GM21390 (cell line): Measurements from ENCODE around the gene CSRP2.

Experiments
- ATAC-seq: cut with Tn5 transposase; IDR thresholded peaks from one replicate; pipeline ENCODE4 v1.9.1; 2021; ENCODE audit not compliant: unreplicated experiment

The CSRP2 gene

DNA sequence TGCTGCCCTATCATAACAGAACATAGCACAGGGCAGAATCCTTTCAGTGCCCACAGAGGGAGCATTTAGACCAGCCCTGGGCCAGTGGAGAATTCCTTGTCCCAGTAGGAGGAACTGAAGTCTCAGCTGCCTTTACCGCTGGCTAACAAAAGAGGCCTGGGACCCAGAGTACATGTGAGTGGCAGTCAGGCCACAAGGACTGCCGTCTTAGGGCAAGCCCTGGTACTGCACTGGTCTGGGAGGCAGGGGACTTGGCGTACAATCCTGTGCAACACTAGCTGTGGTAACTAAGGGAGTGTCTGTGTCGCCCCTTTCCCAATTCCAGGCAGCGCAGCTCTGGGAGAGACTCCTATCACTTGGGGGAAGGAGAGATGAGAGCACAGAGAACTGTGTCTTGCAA lies 17.0 kb upstream of the CSRP2 start:
- ATAC-seq: no peak

DNA sequence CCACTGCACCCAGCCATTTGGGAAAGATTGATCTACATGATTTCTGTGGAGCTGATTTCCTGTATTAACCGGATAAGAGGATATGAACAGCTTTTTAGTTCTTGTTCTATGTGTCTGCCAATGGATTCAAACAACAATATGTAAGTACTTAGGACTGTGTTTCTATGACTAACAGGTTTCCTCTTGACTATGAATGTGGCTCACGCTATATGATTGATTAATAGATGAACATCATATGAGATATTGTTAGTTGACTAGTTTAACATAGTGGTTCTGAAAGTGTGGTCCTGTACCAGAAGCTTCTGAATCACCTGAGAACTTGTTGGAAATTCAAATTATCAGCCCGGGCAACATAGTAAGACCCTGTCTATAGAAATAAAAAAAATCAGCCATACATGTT lies 12.8 kb upstream of the CSRP2 start:
- ATAC-seq: no peak

DNA sequence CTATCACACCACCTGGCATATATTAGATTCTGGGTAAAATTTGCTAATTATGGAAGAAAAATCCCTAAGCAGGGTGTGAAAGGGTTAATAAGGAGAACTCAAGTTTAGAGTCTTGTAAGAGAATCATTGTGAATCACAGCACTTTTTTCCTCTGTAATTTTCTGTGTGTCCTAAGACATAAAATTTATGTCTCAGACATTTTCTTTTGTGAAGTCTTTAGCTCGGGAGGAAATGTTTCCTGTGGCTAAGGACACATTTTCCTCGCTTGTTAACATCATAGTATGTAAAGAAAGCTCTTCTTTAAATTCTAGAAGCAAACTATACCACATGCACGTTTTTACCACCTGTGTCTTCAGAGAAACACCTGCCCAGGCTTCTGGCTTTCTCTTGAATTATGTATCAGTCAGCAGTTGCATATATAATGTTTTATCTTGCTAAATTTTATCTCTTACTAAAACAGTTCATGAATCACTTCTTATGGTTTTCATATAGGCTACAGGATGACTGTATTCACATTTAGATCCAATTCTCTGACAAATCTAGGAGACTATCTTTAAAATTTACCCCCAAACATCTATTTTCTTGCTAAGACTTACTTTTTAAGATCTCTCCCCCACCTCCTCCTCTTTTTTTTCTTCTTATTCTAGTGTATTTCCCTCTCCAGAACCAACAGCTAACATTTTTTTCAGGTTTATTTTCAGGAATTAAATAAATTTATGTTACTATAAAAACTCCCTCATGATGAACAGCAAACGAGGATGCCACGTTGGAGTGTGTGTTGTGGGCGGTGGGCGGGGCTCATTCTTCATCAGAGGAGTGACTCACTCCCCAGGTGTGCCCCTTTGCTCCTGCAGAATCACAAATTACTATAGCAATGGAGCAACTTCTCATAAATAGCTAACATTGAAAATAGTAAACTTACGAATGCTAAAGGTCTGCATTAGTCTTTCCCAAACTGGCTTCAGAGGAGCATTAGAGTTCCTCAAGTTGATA lies 11.6 kb upstream of the CSRP2 start:
- no peak for ATAC-seq

DNA sequence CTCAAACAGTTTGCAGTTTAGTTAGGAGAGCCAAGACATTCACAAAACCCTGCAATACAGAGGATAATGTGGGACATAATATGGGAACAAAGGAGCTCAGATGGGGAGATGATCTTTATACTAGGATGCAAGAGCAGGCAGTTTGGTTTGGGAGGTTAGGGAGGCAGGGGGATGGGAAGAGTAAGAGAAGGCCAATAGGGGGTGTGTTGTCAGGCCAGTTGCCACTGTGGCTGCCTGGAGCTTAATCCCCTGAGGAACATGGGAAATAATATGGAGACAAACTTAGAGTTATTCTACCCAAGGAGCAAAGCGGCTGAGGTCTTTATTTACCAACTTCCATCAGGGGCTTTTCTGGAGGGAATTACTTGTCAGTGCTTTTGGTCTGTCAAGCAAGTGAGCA lies 10.0 kb upstream of the CSRP2 start:
- ATAC-seq: no peak

DNA sequence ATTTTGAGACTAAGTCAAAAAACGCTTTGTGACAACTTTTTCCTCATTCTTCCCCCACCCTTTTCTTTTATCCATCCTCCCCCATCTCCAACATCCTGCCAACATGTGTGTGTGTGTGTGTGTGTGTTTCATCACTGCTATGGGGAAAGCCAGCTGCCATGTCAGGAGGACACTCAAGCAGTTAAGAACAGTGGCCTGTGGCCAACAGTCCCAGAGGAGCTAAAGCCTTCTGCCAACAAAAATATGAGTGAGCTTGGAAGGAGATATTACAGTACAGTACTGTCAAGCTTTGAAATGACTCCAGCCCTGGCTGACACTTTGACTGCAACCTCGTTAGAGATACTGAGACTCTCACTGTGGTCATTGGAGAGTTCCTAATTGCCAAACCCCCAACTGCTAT lies 5.0 kb upstream of the CSRP2 start:
- ATAC-seq: no peak

DNA sequence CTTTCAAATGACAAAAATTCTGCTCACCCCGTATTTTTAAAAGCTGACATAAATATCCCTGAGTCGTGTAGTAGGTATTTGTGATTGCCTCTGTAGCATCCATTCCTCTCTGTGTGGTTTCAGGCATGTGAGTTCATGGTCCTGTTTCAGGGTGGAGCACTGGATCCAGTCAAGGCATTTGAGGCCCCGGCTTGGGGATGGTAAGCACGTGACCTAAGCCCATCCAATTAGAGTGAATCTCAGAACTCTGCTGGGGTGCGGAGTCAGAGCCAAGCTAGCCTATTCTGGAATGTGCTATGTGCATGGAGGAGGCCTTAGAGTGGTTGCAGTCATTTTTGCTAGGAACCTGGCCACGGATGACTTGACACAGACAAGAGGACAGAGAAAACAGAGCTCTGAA lies 4.3 kb upstream of the CSRP2 start:
- no peak for ATAC-seq

DNA sequence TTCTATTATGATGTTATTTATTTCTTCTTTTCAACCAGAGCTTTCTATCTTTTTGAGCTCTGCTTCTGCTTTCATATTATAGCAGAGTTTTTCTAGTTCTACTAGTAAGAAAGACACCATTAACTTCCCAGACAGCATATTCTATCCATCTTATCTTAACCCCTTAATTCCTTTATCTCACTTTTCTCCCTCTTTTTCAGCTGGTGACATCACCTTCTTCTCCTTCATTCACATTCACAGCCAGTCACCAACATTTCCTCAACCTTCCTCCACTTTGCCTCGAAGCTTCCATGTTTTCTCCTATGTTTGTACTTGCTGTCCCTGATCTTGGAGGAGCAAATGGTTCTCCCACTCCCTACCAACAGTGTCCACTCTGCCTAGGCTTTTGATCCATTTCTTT lies 3.5 kb upstream of the CSRP2 start:
- ATAC-seq: no peak

DNA sequence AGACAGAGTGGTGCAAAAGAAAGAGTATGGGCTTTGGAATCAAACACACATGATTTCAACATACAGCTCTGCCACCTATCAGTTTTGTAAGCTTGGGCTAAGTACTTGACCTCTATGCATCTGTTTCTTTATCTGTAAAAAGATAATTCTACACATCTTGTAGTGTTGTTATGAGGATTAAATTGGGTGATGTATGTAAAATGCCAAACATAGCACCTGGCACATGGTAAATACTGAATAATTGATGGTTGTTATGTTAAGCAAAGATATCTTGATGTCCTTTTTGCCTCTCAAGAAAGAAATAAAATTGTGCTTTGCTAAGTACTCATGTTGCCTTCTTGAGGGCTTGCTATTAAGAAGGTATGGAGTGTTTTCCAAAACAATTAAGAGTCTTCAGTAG lies 2.3 kb upstream of the CSRP2 start:
- no peak for ATAC-seq

DNA sequence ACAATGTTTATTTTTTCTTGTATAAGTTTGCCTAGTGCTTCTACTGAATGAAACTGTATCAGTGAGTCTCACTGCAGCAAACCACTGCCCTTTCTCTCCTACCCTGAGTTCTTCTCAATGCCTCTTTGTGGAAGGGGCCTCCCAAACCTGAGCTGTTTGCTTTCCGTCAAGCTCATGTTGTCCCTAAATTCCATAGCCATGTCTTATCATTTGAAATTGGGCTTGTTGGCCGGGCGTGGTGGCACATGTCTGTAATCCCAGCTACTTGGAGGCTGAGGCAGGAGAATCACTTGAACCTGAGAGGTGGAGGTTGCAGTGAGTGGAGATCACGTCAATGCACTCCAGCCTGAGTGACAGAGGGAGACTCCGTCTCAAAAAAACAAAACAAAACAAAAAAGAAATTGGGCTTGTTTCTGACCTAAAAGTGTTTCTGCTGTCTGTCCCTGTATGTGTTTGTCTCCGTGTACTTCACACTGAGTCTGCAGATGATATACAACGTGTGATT lies 1.8 kb upstream of the CSRP2 start:
- no peak for ATAC-seq

DNA sequence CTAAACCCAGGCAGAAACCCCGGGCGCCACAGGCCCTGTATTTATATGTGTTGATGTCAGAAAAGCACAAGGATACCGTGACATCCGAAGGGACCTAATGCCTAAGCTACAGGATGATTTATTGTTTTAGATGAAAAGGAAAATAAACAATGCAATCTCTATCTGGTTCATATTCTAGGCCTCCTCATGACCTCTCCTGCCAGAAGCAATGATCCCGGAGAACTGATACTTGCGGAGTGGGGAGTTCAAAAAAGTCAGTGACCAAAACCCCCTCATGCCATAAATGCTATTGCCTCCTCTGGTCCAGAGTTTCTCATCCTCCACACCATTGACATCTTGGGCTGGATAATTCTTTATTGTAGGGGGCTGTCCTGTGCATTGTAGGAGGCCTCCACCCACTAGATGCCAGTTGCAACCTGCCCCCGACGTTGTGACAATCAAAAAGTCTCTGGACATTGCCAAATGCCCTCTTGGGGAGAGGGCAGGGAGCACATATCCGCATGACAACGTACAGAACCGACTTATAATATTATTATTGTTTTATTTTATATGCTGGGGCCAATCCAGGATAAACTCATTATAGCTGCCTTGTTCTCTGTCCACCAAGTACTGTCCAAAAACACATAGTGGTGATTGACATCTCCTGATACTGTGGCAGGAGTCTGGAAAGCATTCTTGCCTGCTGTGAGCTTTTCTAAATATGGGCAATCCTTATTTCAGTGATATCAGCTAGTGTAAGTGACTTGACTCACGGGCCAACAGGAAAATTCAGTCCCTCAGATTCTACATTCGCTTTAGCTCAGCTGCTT lies 1.1 kb upstream of the CSRP2 start:
- no peak for ATAC-seq

DNA sequence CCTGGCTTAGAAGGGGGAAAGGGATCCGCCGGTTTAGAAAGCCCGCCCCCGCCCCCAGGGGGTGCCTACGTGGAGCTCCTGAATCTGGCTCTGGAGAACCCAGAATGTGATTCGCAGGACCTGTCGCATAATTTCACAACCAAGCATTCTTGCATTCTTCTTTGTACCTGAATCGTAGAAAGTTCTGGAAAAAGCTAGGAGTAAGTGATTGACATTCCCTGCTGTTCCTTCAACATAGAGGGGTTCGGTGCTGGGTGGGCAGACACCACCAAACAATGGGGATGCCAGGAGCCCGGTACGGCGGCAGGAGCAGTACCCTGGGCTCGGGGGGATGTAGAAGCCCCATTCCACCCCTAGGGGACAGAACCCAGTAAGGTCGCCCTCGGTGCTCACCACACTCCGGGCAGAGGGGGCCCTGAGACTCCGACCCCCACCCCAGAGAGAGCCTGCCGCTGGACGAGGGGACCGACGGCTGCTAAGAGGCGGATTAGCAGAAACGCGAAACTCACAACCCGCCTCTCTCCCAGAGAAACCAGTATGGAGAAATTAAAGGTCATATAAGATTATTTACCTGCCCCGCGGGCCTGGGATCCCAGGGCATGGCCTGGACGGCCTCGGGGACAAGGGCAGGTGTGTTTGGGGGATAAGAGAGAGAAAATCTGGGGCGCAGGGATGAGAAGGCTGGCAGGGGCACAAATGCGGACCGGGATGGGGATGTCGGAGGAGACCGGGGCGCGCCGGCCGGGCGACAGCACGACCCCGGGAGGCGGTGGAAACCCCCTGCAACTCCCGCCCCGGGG lies 520 bp downstream of the CSRP2 start:
- ATAC-seq: peak; percentile 27

DNA sequence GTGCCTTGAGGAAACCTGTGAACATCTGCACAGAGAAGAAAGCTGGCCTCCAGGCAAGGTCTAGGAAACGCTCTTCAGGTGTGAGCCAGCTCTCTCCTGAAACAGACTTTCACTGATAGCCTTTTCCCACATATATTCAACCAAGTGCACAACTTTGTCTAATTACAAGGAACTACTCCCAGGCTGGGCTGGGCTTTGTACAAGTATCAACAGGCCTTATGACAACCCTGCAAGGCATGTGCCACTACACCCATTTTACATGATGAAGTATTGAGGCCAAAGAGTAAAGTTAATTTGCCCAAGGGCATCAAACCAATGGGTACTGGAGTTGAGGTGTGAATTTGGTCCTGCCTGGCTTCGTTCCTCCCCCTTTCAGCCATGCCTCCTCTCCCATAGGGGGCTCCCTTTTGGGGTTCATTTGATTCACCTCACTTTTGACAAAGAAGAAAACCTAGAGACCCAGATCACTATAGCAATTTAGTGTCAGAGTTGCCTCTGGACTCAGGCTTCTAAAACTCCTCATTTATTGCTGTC lies 2.1 kb downstream of the CSRP2 start:
- no peak for ATAC-seq

DNA sequence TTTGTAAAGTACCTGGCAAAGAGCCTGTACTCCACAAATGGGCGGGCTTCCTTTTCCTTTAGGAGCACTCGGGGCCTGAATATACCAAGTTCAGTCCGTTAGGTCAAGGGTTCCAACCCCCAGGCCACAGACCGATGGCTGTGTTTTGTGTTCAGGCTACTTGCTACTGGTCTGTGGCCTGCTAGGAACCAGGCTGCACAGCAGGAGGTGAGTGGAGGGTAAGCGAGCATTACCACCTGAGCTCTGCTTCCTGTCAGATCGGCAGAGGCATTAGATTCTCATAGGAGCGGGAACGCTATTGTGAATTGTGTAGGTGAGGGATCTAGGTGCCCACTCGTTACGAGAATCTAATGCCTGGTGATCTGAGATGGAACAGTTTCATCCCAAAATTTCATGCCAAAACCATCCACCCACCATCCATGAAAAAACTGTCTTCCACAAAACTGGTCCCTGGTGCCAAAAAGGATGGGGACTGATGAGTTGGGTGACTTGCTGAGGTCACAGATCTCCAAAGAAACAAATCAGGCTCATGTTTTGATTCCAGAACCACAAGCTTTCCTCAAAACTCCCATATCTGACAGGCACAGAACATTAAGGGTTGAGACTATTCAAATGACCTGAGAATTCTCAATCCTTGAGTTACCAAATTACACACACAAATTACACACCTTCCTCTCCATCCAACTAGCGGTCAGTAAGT lies 4.2 kb downstream of the CSRP2 start:
- ATAC-seq: no peak

DNA sequence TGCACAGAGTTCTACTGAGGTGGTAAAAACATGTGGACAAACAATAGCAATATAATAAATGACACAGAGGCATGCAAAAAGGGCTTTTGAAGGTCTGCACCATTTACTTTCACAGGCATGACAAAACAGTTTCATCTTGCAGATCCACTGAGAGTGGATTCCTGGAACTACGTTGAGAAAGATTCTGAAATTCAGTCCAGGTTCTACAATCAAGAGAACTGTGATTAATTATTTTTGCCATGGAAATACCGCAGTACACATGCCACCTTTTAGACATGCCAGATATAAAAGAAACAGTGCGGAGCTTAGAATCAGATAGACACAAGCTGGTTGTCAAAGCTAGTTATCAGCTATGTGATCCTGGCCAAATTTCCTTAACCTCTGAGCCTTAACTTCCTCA lies 4.8 kb downstream of the CSRP2 start:
- no peak for ATAC-seq

DNA sequence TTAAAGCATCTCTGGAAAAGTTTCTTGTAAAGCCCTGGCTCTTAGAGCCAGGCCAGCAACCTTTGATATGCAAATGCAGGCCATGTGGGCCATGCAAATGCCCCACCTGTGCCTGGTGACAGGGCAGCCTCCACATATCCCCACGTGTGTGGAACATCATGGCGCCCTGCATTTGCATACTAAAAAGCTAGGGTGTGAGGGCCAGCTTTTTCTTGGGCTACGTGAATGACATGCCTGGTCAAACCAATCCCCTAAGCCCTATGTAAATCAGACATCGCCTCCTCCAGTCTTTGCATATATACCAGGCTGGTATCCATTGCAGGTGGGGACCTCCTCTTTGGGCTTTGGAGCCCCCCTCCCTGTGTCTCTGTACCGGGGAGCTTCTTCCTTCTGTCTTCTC lies 6.4 kb downstream of the CSRP2 start:
- ATAC-seq: no peak

DNA sequence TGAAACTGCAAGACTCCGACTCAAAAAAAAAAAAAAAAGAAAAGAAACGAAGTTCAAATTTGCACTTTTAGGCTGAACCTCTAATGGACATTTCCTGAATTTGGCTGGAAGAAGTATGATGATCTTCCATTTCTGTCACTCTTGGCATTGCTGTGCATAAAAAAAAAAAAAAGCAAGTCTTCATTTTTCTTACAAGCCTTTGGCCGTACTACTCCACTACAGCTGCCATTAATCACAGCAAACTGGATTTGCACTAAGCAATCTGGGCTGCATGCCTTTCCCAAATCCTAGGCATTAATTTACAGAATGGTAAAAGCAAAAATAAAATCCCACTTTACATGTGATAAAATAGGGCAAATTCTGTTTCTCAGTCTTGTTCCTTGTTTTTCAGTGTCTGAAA lies 7.1 kb downstream of the CSRP2 start:
- ATAC-seq: no peak

DNA sequence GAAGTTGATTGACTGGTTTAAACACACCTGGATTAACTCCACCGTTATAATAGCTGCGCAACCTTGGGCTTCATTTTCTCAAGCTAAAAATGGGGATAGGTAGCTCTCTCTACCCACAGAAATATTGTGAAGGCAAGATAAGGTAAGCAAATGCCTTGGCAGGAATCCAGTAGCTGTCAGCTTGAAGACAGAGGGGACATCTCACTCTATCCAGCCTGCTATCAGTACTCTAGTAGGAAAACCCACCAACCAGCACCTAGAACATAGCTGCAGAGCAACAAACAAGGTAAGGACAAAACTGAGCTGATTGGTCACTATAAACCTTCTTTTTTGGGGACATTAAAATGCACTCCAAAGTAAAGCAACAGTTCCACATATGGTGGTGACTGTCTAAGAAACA lies 7.7 kb downstream of the CSRP2 start:
- ATAC-seq: no peak

DNA sequence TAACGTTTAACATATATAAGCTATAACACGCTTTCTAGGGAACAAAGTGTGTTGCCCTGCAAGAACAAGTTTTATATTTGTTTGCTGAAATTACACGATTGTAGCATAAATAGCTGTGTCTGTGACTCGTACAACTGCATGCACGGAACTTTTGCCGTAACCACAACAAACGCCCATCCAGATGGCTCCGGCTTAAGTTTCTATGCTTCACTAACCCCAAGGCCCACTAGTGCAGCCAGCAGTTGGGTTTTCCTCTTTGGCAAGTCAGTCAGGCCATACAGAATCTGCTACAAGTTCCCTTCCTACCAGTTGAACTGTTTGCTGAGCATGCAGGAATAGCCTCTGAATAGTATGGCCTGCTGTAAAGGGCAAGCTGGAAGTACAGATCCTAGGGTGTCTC lies 12.1 kb downstream of the CSRP2 start:
- peak; percentile 45 for ATAC-seq

DNA sequence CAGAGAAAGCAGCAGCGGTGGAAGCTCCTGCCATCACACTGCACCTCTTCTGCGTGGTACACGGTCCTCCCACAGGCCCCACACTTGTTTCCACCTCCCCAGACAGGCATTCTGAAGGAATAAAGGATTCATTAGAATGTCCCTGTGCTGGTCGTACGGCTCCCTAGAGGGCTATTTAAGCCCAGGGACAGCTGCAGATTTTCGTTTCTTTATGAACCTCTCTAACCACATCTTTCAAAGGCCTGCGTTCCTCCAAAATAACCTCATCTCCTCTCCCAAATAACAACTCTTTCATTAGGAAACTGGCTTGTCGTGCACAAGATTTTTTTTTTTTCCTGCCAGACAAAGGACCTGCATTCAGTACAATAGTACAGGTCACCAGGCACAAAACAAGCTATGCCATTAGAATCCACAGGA lies 12.7 kb downstream of the CSRP2 start:
- ATAC-seq: no peak

DNA sequence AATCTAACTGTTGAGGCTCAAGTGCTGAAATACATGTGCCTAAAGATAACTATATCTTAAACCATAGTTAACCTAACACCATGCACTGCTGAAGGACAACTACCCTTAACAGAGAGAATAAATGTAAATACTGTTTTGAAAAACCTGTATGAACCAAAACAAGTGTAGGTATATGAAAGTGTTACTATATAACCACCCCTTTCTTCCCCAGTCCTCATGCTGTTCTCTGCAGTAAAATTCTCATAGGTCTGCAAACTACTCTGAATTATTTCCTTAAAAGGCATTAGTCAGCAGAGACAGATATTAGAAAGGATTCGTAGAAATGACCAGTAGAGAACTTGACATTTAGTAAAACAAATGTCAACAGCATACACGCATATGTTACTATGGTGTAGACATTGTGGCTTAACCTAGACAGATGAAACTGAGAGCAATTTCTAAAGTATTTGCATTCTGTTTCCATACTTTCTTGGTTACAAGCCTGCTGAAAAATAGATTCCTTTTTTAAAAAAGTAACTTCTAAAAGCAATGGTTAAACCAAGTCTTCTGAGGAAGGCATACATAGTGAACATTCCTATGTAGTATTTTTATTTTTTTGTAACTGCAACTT lies 13.9 kb downstream of the CSRP2 start:
- peak; percentile 75 for ATAC-seq
